Upper lobe of left lung (tissue), 6 donors: ENCODE measurements around the gene RNF10. TPM values are rescaled to one million over a fixed set of nuclear protein-coding genes. Genes with fewer than 3 reads are reported as not detected.

ENCODE experiments used
- ATAC-seq, 2 donors: fragments of 200-7000 bp; cut with Tn5 transposase; one replicate each; pipeline ENCODE4 v1.9.1; 2022; ENCODE audit warnings: mild to moderate bottlenecking in 2 of 2, moderate library complexity in 2 of 2; ENCODE audit not compliant: low FRiP score in 2 of 2
- DNase-seq, 2 donors: peaks; one replicate each; pipeline ENCODE4 v3.0.0-alpha.2; 2019 to 2020
- H3K27ac ChIP-seq, 4 donors: fragments of 200-600 bp; sonication (generic); one replicate each; pipeline ENCODE4 v1.5.1; 2016 to 2019
- H3K27me3 ChIP-seq, 4 donors: fragments of 200-600 bp; sonication (generic); one replicate each; pipeline ENCODE4 v1.5.1; 2017 to 2019
- H3K36me3 ChIP-seq, 4 donors: fragments of 200-600 bp; sonication (generic); one replicate each; pipeline ENCODE4 v1.5.1; 2016 to 2019
- H3K4me1 ChIP-seq, 4 donors: fragments of 200-600 bp; sonication (generic); one replicate each; pipeline ENCODE4 v1.5.1; 2018 to 2019
- H3K4me3 ChIP-seq, 4 donors: fragments of 200-600 bp; sonication (generic); one replicate each; pipeline ENCODE4 v1.5.1; 2017 to 2019; ENCODE audit warnings: mild to moderate bottlenecking in 2 of 4, moderate library complexity in 1 of 4
- H3K9me3 ChIP-seq, 4 donors: fragments of 200-600 bp; sonication (generic); one replicate each; pipeline ENCODE4 v1.5.1; 2018 to 2019
- CTCF ChIP-seq, 6 experiments: fragments of 450-650 bp in 4 of 6; fragments of 200-600 bp in 2 of 6; sonication (generic) in 2 of 6; IDR thresholded peaks; one replicate each; pipeline ENCODE4 v1.5.1; 2016 to 2019; ENCODE audit warnings: antibody characterized with exemption in 6 of 6
- EP300 ChIP-seq, 4 donors: sonication (generic); formaldehyde crosslinking; IDR thresholded peaks; one replicate each; pipeline ENCODE4 v1.5.1; 2017; ENCODE audit warnings: antibody characterized with exemption in 4 of 4, control low read depth in 2 of 4
- POLR2A ChIP-seq, 4 donors: fragments of 450-650 bp; IDR thresholded peaks; one replicate each; pipeline ENCODE4 v1.5.1; 2016 to 2017; ENCODE audit warnings: antibody characterized with exemption in 4 of 4, mild to moderate bottlenecking in 2 of 4
- POLR2AphosphoS5 ChIP-seq, 2 donors: sonication (generic); formaldehyde crosslinking; IDR thresholded peaks; one replicate each; pipeline ENCODE4 v1.5.1; 2017; ENCODE audit warnings: antibody characterized with exemption in 2 of 2
- WGBS, 2 donors: methylation state at CpG; one replicate each; pipeline ENCODE4 v1.1.5; 2017 to 2018; 5-methylcytosine and 5-hydroxymethylcytosine counted together
- total RNA-seq, 6 donors: library from RNA; depleted of rRNA in 4 of 6; stranded (reverse); fragments of >200 nt in 4 of 6; gene quantifications; one replicate each; pipeline versions ENCODE4 v1.1.0 to v1.2.1, GENCODE V29; 2016 to 2021
- donor health status: DM: no; HTN: no; CAD: no; lungs with moderate emphysema.
- donor health status: DM: no; HTN: yes; CAD: no; lungs with severe emphysema.

The RNF10 gene
- total RNA-seq, 6 donors from 2014 or later = 189 to 456 (median 243) TPM

- DNase-seq (no peak), ATAC-seq (no peak)
- no peak overlapping the region for H3K4me3 ChIP-seq
- no peaks in the 10 kb centered on the region for H3K9me3 ChIP-seq
- H3K27me3 ChIP-seq = peaks cover 0 to 4% (median 0%) of the 10 kb centered on the region in 4 donors
- 100% methylated on average over 1 of the region's 1 CpG for WGBS, 2 donors
- TF ChIP-seq POLR2AphosphoS5 (IDR thresholded peaks at IDR 0.05) (no peak), EP300 (IDR thresholded peaks at IDR 0.05) (no peak), POLR2A (IDR thresholded peaks at IDR 0.05) (no peak), CTCF (IDR thresholded peaks at IDR 0.05) (no peak)
- no peak overlapping the region for H3K27ac ChIP-seq
- no peaks in the 10 kb centered on the region for H3K36me3 ChIP-seq
- peaks cover 4 to 16% (median 14%) of the 10 kb centered on the region in 4 donors for H3K4me1 ChIP-seq
Measured at GRCh38 chr12:120588371-120588770, 54.2 kb downstream of the RNF10 start.

GRCh38 chr12:120588948-120589930 is 55.1 kb downstream of the RNF10 start:
- ATAC-seq = no peak
- Histone ChIP-seq H3K4me3 (no peak overlapping the region), H3K9me3 (no peaks in the 10 kb centered on the region), H3K4me1 (peaks cover 4 to 8% (median 7%) of the 10 kb centered on the region in 4 donors), H3K27ac (no peak overlapping the region), H3K27me3 (peaks cover 0 to 4% (median 0%) of the 10 kb centered on the region in 4 donors), H3K36me3 (no peaks in the 10 kb centered on the region)
- 71 to 88% methylated on average over 6 to 17 of the region's 17 CpGs for WGBS, 2 donors
- DNase-seq = peak in 1 of 2 donors; percentile 81
- TF ChIP-seq POLR2AphosphoS5 (IDR thresholded peaks at IDR 0.05) (no peak), EP300 (IDR thresholded peaks at IDR 0.05) (no peak)

- Histone ChIP-seq H3K9me3 (no peaks in the 10 kb centered on the region), H3K27me3 (no peaks in the 10 kb centered on the region), H3K4me1 (no peaks in the 10 kb centered on the region), H3K4me3 (no peak overlapping the region), H3K27ac (no peak overlapping the region), H3K36me3 (no peaks in the 10 kb centered on the region)
- ATAC-seq (no peak), DNase-seq (no peak)
- 80 to 84% methylated on average over 6 of the region's 6 CpGs for WGBS, 2 donors
- TF ChIP-seq EP300 (IDR thresholded peaks at IDR 0.05) = no peak
- no peak for TF ChIP-seq POLR2AphosphoS5 (IDR thresholded peaks at IDR 0.05)
- no peak for TF ChIP-seq CTCF (IDR thresholded peaks at IDR 0.05)
- no peak for TF ChIP-seq POLR2A (IDR thresholded peaks at IDR 0.05)
Measured at GRCh38 chr12:120590741-120591407, 56.7 kb downstream of the RNF10 start.

- Histone ChIP-seq H3K36me3 (no peaks in the 10 kb centered on the region), H3K27ac (no peak overlapping the region), H3K27me3 (no peaks in the 10 kb centered on the region), H3K9me3 (no peaks in the 10 kb centered on the region), H3K4me3 (no peak overlapping the region), H3K4me1 (no peaks in the 10 kb centered on the region)
- TF ChIP-seq POLR2A (IDR thresholded peaks at IDR 0.05) (no peak), EP300 (IDR thresholded peaks at IDR 0.05) (no peak), CTCF (IDR thresholded peaks at IDR 0.05) (no peak), POLR2AphosphoS5 (IDR thresholded peaks at IDR 0.05) (no peak)
- 64 to 67% methylated on average over 8 of the region's 8 CpGs for WGBS, 2 donors
- DNase-seq = no peak
- ATAC-seq = no peak
Measured at GRCh38 chr12:120592121-120593049, 58.2 kb downstream of the RNF10 start.
